Cardiac fibroblast (primary cell): Measurements from ENCODE around the gene MYBPH.

ENCODE experiments used
- DNase-seq, 2 donors: peaks; one replicate each; pipeline versions ENCODE4 v3.0.0 to v3.0.0-alpha.2; 2010; ENCODE audit warnings: low read depth in 2 of 2
- H3K4me3 ChIP-seq, 2 donors: replicated peaks in 1 of 2; 1 replicate in 1 of 2; 2 replicates in 1 of 2; pipeline ENCODE4 v1.5.1; 2011; ENCODE audit warnings: low read depth in 2 of 2, low read length in 2 of 2, mild to moderate bottlenecking in 2 of 2, moderate library complexity in 1 of 2
- CTCF ChIP-seq: IDR thresholded peaks from one replicate; pipeline ENCODE4 v1.5.1; 2011; ENCODE audit warnings: low read depth, mild to moderate bottlenecking, low read length, inconsistent platforms

The MYBPH gene

GRCh38 chr1:203158423-203158822 lies 17.2 kb downstream of the MYBPH start:
- H3K4me3 ChIP-seq: no peak overlapping the region
- DNase-seq: no peak
- no peak for TF ChIP-seq CTCF

GRCh38 chr1:203156280-203156679 lies 19.3 kb downstream of the MYBPH start:
- no peak for TF ChIP-seq CTCF
- DNase-seq: no peak
- H3K4me3 ChIP-seq: no peak overlapping the region

- peak; percentile 54 to 56 for DNase-seq
- no peak overlapping the region for H3K4me3 ChIP-seq
- no peak for TF ChIP-seq CTCF
Observed at GRCh38 chr1:203153989-203154821, 21.4 kb downstream of the MYBPH start.

GRCh38 chr1:203153051-203153988 lies 22.3 kb downstream of the MYBPH start:
- DNase-seq: peak in 1 of 2 donors; percentile 35
- no peak overlapping the region for H3K4me3 ChIP-seq
- TF ChIP-seq CTCF: no peak

GRCh38 chr1:203152158-203153034 lies 23.2 kb downstream of the MYBPH start:
- peak in 1 of 2 donors; percentile 35 for DNase-seq

More at GRCh38 chr1:203152158-203153034, 23.2 kb downstream of the MYBPH start:
- H3K4me3 ChIP-seq: no peak overlapping the region
- no peak for TF ChIP-seq CTCF
